GM12891 (cell line): Measurements from ENCODE around the gene PRELID1.

Experiments used
- POLR2A ChIP-seq: IDR thresholded peaks from 2 replicates; pipeline ENCODE4 v1.6.1; 2011; ENCODE audit warnings: low read depth, low read length, control low read depth
- POLR2AphosphoS5 ChIP-seq: IDR thresholded peaks from 2 replicates; pipeline ENCODE4 v1.6.1; 2011; ENCODE audit warnings: low read depth, low read length, control low read depth
- POU2F2 ChIP-seq: IDR thresholded peaks from 2 replicates; pipeline ENCODE4 v1.6.1; 2011; ENCODE audit warnings: low read depth, mild to moderate bottlenecking, control low read depth, low read length, moderate library complexity
- TAF1 ChIP-seq: IDR thresholded peaks from 2 replicates; pipeline ENCODE4 v1.6.1; 2011; ENCODE audit warnings: low read depth, low read length, control low read depth

DNA sequence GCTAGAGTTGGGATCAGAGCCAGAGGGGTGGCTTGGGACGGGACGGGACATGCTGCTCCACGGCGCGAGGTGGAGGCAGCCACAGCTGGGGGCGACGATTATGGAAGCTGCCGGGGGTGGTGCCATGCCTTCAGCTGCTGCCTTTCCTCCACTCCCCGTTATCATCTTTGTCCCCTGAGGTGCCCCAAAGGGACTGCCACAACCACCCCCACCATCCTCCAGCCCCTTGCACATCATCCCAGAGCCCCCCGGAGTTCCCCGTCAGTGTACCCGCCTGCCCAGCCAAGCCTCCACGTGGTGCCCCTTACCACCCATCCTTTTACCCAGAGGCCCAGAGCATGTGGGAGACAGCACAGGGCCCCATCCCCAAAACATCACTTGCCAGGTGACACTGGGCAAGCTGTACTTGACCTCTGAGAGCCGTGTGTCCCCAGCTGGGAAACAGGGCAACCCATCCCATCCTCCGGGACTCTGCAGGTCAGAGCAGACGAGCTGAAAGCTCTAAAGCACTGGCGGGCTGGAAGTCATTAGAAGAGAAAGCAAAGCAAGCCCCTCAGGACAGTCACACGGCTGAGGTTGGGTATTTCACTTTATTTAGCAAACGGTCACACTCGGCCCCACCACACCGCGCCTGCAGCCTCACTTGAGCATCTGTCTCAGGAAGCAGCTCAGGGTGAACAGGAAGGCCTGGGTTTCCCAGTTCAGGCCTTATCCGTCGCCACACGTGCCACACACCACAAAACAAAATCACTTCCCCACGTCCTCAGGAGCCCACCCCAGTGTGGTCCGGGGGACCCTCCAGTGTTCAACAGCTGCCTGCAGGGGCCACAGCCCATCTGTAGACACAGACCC, 27.6 kb downstream of the PRELID1 start:
- TF ChIP-seq POLR2A (no peak), POLR2AphosphoS5 (0 out of 2 replicates have a peak, but pooled peaks have one; percentile 2), TAF1 (no peak), POU2F2 (no peak)
